Measurements from ENCODE around the gene DAW1. TPM values are rescaled to one million over a fixed set of nuclear protein-coding genes. Genes with fewer than 3 reads are reported as not detected.

The DAW1 gene
- total and polyA plus RNA-seq, 12 donors: 0.26 TPM; not detected in 11

- no peaks in the 10 kb centered on the region for H3K4me1 ChIP-seq (replicated peaks in 1 of 2)
- intact Hi-C loops (cut with DNase I): no loop called here
- DNase-seq: no peak
Observed at GRCh38 chr2:227876300-227876801, 4.9 kb downstream of the DAW1 start.

GRCh38 chr2:227877421-227878310 is 6.2 kb downstream of the DAW1 start:
- intact Hi-C loops (cut with DNase I): no loop called here
- Histone ChIP-seq H3K27me3 (peaks cover 4% of the 10 kb centered on the region), H3K9me3 (replicated peaks in 1 of 3) (peaks cover 0 to 6% (median 0%) of the 10 kb centered on the region in 3 donors), H3K4me3 (no peak overlapping the region), H3K27ac (no peak overlapping the region), H3K4me1 (replicated peaks in 1 of 2) (no peaks in the 10 kb centered on the region), H3K36me3 (replicated peaks in 1 of 2) (no peaks in the 10 kb centered on the region)
- TF ChIP-seq CTCF (IDR thresholded peaks at IDR 0.05) (no peak), POLR2A (IDR thresholded peaks at IDR 0.05) (no peak)
- WGBS, 4 donors: 51 to 76% (median 64%) methylated on average over 7 to 9 of the region's 9 CpGs
- no peak for DNase-seq

More at GRCh38 chr2:227876300-227876801, 4.9 kb downstream of the DAW1 start:
- peaks cover 9% of the 10 kb centered on the region for H3K27me3 ChIP-seq
- no peak overlapping the region for H3K4me3 ChIP-seq
- no peak for TF ChIP-seq CTCF (IDR thresholded peaks at IDR 0.05)
- no peak for TF ChIP-seq POLR2A (IDR thresholded peaks at IDR 0.05)
- 71 to 78% (median 73%) methylated on average over 6 of the region's 6 CpGs for WGBS, 4 donors
- no peaks in the 10 kb centered on the region for H3K36me3 ChIP-seq (replicated peaks in 1 of 2)
- H3K9me3 ChIP-seq (replicated peaks in 1 of 3): peaks cover 0 to 6% (median 0%) of the 10 kb centered on the region in 3 donors
- no peak overlapping the region for H3K27ac ChIP-seq

GRCh38 chr2:227880460-227880859 is 9.0 kb downstream of the DAW1 start:
- TF ChIP-seq CTCF (IDR thresholded peaks at IDR 0.05) (no peak), POLR2A (IDR thresholded peaks at IDR 0.05) (no peak)
- intact Hi-C loops (cut with DNase I): no loop called here
- WGBS, 4 donors: 89 to 96% (median 93%) methylated on average over 3 of the region's 3 CpGs

GRCh38 chr2:227881866-227882517 is 10.6 kb downstream of the DAW1 start:
- Histone ChIP-seq H3K27ac (peak overlapping the region in 1 of 5 donors; percentile 10), H3K27me3 (no peaks in the 10 kb centered on the region), H3K36me3 (replicated peaks in 1 of 2) (no peaks in the 10 kb centered on the region), H3K9me3 (replicated peaks in 1 of 3) (peaks cover 0 to 6% (median 0%) of the 10 kb centered on the region in 3 donors), H3K4me3 (no peak overlapping the region), H3K4me1 (replicated peaks in 1 of 2) (no peaks in the 10 kb centered on the region)
- intact Hi-C loops (cut with DNase I): no loop called here
- DNase-seq: no peak
- 67 to 85% (median 77%) methylated on average over 4 of the region's 4 CpGs for WGBS, 4 donors
- no peak for TF ChIP-seq POLR2A (IDR thresholded peaks at IDR 0.05)
- TF ChIP-seq CTCF (IDR thresholded peaks at IDR 0.05): no peak

More at GRCh38 chr2:227880460-227880859, 9.0 kb downstream of the DAW1 start:
- Histone ChIP-seq H3K36me3 (replicated peaks in 1 of 2) (no peaks in the 10 kb centered on the region), H3K27me3 (no peaks in the 10 kb centered on the region), H3K4me1 (replicated peaks in 1 of 2) (no peaks in the 10 kb centered on the region), H3K27ac (no peak overlapping the region), H3K4me3 (no peak overlapping the region), H3K9me3 (replicated peaks in 1 of 3) (peaks cover 0 to 6% (median 0%) of the 10 kb centered on the region in 3 donors)
- DNase-seq: no peak

All from adrenal gland (tissue), 12 donors.